NT2/D1 (cell line): ENCODE data around the gene NRXN3.

Experiments used
- SUZ12 ChIP-seq: IDR thresholded peaks from 2 replicates; pipeline ENCODE4 v1.6.1; 2011; ENCODE audit not compliant: insufficient read length, insufficient read depth; ENCODE audit errors: extremely low read depth
- YY1 ChIP-seq: IDR thresholded peaks from 2 replicates; pipeline ENCODE4 v1.6.1; 2011; ENCODE audit not compliant: insufficient read length, insufficient read depth

- TF ChIP-seq YY1 (no peak), SUZ12 (no peak)
Observed at GRCh38 chr14:78412475-78412874, 242.3 kb downstream of the NRXN3 start.
